Measurements from ENCODE around the gene NEDD8. TPM values are rescaled to one million over a fixed set of nuclear protein-coding genes. Genes with fewer than 3 reads are reported as not detected.

Gene NEDD8
- total RNA-seq, 6 experiments from 2014 or later = 60.0 to 72.9 (median 68.7) TPM

DNA sequence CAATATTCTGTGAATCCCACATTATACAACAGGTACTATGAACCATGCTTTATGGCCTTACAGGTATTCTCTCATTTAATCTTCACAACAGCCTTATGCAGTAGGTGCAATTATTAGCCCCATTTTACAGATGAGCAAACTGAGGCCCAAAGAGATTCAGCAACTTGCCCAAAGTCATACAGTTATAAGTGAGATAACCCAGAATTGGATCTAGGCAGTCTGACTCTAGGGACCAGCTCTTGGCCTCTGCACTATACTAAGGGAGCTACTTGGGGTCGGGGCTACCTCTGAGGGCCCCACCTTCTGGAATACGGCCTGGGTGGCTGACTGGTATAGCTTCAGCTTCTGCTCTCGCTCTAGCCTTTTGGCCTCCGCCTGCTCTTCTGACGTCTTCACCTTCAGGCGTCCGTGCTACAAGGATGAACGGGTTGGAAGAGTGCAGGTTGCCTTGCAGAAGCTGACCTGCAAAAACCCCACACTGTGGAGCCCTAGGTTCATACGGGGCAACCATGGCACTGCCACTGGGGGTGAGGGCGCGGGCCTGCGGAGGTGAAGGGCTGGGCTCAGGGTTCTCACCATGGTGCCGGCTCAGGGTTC, 38.5 kb upstream of the NEDD8 start:
- Histone ChIP-seq H3K4me3 (peak overlapping the region; percentile 81 to 87 (median 86)), H3K36me3 (peaks cover 0 to 24% (median 5%) of the 10 kb centered on the region in 4 donors), H3K4me1 (peaks cover 0 to 13% (median 1%) of the 10 kb centered on the region in 4 donors), H3K9me3 (no peaks in the 10 kb centered on the region), H3K27me3 (no peaks in the 10 kb centered on the region), H3K27ac (peak overlapping the region in 2 of 3 donors; percentile 89 to 97)
- DNase-seq (peak in 1 of 3 donors; percentile 49), ATAC-seq (peak in 2 of 4 donors; percentile 5 to 6)
- TF ChIP-seq CTCF (IDR thresholded peaks at IDR 0.05) (no peak), POLR2A (IDR thresholded peaks at IDR 0.05) (no peak)
- intact Hi-C loops (cut with DNase I) = no loop called here
- WGBS (ENCODE audit: insufficient coverage, low coverage, low lambda C conversion rate, missing lambda C conversion rate) = 0% methylated on average over 2 of the region's 13 CpGs

GRCh38 chr14:24269910-24270536, 37.9 kb upstream of the NEDD8 start:
- Histone ChIP-seq H3K27ac (no peak overlapping the region), H3K36me3 (peaks cover 0 to 24% (median 5%) of the 10 kb centered on the region in 4 donors), H3K4me3 (no peak overlapping the region), H3K9me3 (no peaks in the 10 kb centered on the region), H3K27me3 (no peaks in the 10 kb centered on the region), H3K4me1 (peaks cover 0 to 13% (median 1%) of the 10 kb centered on the region in 4 donors)
- 93% methylated on average over 5 of the region's 14 CpGs for WGBS (ENCODE audit: insufficient coverage, low coverage, low lambda C conversion rate, missing lambda C conversion rate)
- no peak for TF ChIP-seq CTCF (IDR thresholded peaks at IDR 0.05)
- TF ChIP-seq POLR2A (IDR thresholded peaks at IDR 0.05) = no peak
- intact Hi-C loops (cut with DNase I) = no loop called here
- DNase-seq (peak in 2 of 3 donors; percentile 48 to 51), ATAC-seq (no peak)

DNA sequence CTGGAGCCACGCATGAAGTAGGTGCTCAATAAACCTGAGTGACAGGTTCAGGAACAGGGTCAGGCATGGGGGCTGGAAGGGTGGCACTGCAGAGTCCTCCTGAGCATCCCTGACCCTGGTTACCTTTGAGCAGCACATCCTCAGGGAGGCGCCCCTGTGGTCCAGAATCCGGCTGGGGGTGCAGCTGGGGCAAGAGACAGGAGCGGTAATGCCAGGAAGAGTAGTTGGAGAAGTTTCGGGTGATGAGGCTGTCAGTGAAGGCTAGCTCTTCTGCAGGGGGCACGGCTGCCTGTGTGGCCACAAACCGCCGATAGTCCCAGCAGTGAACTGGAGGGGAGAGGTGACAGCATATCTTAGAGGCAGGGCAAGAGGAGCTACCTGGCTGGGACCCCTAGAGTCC, 37.2 kb upstream of the NEDD8 start:
- H3K4me3 ChIP-seq = no peak overlapping the region
- no peak for TF ChIP-seq POLR2A (IDR thresholded peaks at IDR 0.05)
- no peak for TF ChIP-seq CTCF (IDR thresholded peaks at IDR 0.05)
- peaks cover 0 to 24% (median 5%) of the 10 kb centered on the region in 4 donors for H3K36me3 ChIP-seq
- peak in 1 of 3 donors; percentile 32 for DNase-seq
- intact Hi-C loops (cut with DNase I) = no loop called here
- no peaks in the 10 kb centered on the region for H3K27me3 ChIP-seq
- H3K9me3 ChIP-seq = no peaks in the 10 kb centered on the region
- H3K4me1 ChIP-seq = peaks cover 0 to 13% (median 1%) of the 10 kb centered on the region in 4 donors
- no peak overlapping the region for H3K27ac ChIP-seq
- WGBS (ENCODE audit: insufficient coverage, low coverage, low lambda C conversion rate, missing lambda C conversion rate) = no CpG with 5 or more reads among the region's 8 CpGs
- ATAC-seq = no peak

DNA sequence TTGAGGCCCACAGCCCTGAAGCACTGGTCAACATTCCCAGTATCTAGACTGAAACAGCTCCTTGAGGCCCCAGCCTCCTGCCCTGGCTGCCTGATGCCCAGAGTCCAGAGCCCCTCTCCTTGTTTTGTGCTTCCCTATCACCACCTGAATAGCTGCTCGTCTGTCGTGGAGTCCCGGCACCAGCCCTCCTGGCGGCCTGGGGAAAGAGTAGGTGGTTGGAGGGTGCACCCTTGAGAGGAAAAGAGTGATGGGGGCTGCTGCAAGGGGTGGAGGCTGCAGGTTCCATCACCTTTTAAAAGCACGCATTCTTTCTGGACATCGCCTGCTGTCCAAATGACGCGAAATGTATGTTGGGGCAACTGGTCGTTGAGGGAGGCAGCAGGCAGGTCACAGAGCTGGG, 36.1 kb upstream of the NEDD8 start:
- DNase-seq = peak in 1 of 3 donors; percentile 28
- H3K27ac ChIP-seq = no peak overlapping the region
- no peak for ATAC-seq
- TF ChIP-seq POLR2A (IDR thresholded peaks at IDR 0.05) (no peak), CTCF (IDR thresholded peaks at IDR 0.05) (no peak)
- WGBS (ENCODE audit: insufficient coverage, low coverage, low lambda C conversion rate, missing lambda C conversion rate) = no CpG with 5 or more reads among the region's 9 CpGs
- H3K9me3 ChIP-seq = no peaks in the 10 kb centered on the region
- no peak overlapping the region for H3K4me3 ChIP-seq
- intact Hi-C loops (cut with DNase I) = no loop called here
- peaks cover 0 to 24% (median 5%) of the 10 kb centered on the region in 4 donors for H3K36me3 ChIP-seq
- H3K27me3 ChIP-seq = no peaks in the 10 kb centered on the region
- peaks cover 0 to 3% (median 1%) of the 10 kb centered on the region in 4 donors for H3K4me1 ChIP-seq

Data from right lobe of liver (tissue), 6 donors.